ENCODE results near the gene AAGAB. TPM values are rescaled to one million over a fixed set of nuclear protein-coding genes. Genes with fewer than 3 reads are reported as not detected.

The AAGAB gene
- total and polyA plus RNA-seq, 4 donors = 40.9 to 47.6 (median 42.9) TPM

DNA sequence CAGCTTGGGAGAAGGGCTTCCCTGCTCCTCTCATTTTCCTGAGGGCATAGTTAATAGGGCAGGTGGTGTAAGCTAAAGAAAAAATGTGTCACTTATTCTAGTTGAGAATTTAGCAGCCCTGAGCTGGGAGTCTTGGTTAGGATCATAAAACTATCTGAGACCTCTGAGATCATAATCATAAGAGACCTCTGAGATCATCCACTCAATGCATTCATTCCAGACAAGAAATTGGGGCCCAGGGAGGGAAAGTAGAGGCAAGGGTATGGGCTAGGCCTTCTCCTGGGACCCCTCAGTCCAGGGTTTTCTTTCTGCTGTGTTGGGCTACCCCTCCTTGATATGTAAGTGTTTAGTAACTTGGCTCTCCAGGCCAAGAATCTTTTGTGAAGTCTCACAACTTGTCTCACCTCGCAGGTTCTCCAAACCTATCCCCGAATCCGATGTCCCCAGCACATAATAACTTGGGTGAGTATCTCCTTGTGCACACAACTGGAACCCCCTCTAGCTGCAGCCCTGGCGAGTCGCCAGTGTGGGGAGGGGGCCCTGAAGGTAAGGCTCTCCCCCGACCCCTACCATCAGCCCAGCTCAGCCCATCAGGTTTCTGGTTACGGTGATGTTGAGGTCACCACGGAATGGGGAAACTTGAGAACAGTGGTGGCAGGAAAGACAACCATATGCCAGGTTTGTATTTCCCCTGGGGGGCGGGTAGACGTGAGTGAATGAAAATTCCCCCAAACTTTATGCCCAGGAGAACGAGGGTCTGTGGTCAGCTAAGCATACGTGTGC is 84.1 kb downstream of the AAGAB start:
- Histone ChIP-seq H3K36me3 (ENCODE audit: control insufficient read depth, insufficient read depth, low read length) (peaks cover 22% of the 10 kb centered on the region), H3K27me3 (ENCODE audit: control insufficient read depth, insufficient read depth, low read length) (peaks cover 4% of the 10 kb centered on the region), H3K4me3 (ENCODE audit: low read depth, low read length) (no peak overlapping the region), H3K9me3 (ENCODE audit: control insufficient read depth, insufficient read depth, low read length) (no peaks in the 10 kb centered on the region), H3K4me1 (ENCODE audit: control insufficient read depth, insufficient read depth, low read length) (peaks cover 39% of the 10 kb centered on the region), H3K27ac (ENCODE audit: low read depth, low read length) (no peak overlapping the region)
- WGBS (ENCODE audit: insufficient coverage) = 92% methylated on average over 6 of the region's 12 CpGs
- DNase-seq (ENCODE audit: low read depth in 4 of 6, low spot score in 6 of 6) = no peak

DNA sequence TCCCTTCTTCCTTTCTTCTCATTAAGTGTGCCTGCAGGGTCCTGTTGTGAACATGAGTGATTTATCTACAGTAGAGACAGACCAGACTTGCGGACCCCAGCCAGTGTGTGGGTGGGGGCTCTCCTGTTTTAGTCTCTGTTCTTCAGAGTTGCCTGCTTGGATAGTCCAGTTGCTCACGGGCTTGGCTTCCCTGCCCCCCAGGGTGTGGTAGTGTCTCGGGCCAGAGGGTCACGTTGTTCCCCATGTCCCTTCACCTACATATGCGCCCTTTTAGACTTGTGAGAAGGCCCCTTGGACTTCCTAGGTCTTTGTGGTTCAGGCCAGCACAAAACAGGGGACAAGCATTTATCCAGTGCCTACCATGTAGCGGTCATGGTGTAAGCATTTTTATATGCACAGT is 85.8 kb downstream of the AAGAB start:
- no peak overlapping the region for H3K4me3 ChIP-seq (ENCODE audit: low read depth, low read length)
- no peaks in the 10 kb centered on the region for H3K9me3 ChIP-seq (ENCODE audit: control insufficient read depth, insufficient read depth, low read length)
- 60% methylated on average over 3 of the region's 6 CpGs for WGBS (ENCODE audit: insufficient coverage)
- peak overlapping the region; percentile 40 for H3K27ac ChIP-seq (ENCODE audit: low read depth, low read length)
- H3K4me1 ChIP-seq (ENCODE audit: control insufficient read depth, insufficient read depth, low read length) = peaks cover 50% of the 10 kb centered on the region
- no peak for DNase-seq (ENCODE audit: low read depth in 4 of 6, low spot score in 6 of 6)
- H3K27me3 ChIP-seq (ENCODE audit: control insufficient read depth, insufficient read depth, low read length) = peaks cover 4% of the 10 kb centered on the region
- H3K36me3 ChIP-seq (ENCODE audit: control insufficient read depth, insufficient read depth, low read length) = peaks cover 22% of the 10 kb centered on the region

DNA sequence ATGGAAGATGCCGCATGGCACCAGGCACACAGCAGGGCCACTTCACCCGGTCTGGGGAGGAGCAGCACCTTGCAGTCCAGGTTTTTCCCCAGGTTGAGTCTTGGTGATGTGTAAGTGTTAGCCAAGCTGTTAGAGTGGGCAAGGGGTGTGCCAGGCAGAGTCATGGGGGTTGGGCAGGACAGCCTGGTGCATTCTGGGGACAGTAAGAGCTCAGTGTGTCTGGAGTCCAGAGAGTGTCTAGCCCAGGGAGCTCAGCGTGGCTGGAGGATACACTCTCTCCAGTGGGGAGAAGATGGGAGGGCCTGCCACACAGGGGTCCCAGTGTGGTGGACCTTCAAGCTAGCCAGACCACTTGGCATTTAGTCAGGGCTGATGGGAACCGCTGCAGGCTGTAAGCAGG is 87.4 kb downstream of the AAGAB start:
- no peak overlapping the region for H3K27ac ChIP-seq (ENCODE audit: low read depth, low read length)
- peaks cover 4% of the 10 kb centered on the region for H3K27me3 ChIP-seq (ENCODE audit: control insufficient read depth, insufficient read depth, low read length)
- H3K36me3 ChIP-seq (ENCODE audit: control insufficient read depth, insufficient read depth, low read length) = peaks cover 20% of the 10 kb centered on the region
- no peaks in the 10 kb centered on the region for H3K9me3 ChIP-seq (ENCODE audit: control insufficient read depth, insufficient read depth, low read length)
- H3K4me1 ChIP-seq (ENCODE audit: control insufficient read depth, insufficient read depth, low read length) = peaks cover 53% of the 10 kb centered on the region
- H3K4me3 ChIP-seq (ENCODE audit: low read depth, low read length) = no peak overlapping the region
- WGBS (ENCODE audit: insufficient coverage) = 97% methylated on average over 4 of the region's 4 CpGs
- no peak for DNase-seq (ENCODE audit: low read depth in 4 of 6, low spot score in 6 of 6)

DNA sequence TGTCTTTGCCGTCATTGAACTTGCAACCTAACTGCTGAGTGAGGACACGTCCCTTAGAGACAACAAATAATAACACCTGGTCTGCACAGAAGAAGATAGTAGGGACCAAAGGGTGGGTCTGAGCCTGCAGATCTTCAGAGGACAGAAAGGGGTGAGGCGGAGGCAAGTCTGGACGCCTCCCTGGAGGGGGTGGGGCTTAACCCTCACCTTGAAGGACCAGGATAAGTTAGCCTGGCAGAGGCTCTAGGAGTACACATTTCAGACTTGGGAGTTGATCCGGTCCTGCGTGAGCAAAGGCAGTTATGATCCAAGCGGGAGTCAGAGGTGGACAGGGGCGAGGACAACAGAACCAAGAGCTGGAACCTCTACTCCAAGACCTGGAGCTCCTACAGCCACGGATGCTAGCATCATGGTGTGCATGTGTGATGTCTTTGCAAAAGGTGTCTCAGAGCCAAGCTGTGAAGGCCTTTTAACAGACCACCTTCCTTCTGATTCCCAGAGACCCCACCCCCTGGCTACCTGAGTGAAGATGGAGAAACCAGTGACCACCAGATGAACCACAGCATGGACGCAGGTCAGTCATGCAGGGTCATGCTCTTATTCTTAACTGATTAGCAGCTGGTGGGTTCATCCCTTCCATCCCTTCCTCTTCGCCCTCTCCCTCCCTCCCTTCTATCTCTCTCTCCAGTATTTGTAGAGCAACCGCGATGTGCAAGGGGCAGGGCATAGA is 88.0 kb downstream of the AAGAB start:
- 80% methylated on average over 9 of the region's 13 CpGs for WGBS (ENCODE audit: insufficient coverage)
- DNase-seq (ENCODE audit: low read depth in 4 of 6, low spot score in 6 of 6) = no peak
- Histone ChIP-seq H3K27me3 (ENCODE audit: control insufficient read depth, insufficient read depth, low read length) (peaks cover 4% of the 10 kb centered on the region), H3K27ac (ENCODE audit: low read depth, low read length) (peak overlapping the region; percentile 75), H3K36me3 (ENCODE audit: control insufficient read depth, insufficient read depth, low read length) (peaks cover 17% of the 10 kb centered on the region), H3K4me1 (ENCODE audit: control insufficient read depth, insufficient read depth, low read length) (peaks cover 57% of the 10 kb centered on the region), H3K9me3 (ENCODE audit: control insufficient read depth, insufficient read depth, low read length) (no peaks in the 10 kb centered on the region), H3K4me3 (ENCODE audit: low read depth, low read length) (no peak overlapping the region)

DNA sequence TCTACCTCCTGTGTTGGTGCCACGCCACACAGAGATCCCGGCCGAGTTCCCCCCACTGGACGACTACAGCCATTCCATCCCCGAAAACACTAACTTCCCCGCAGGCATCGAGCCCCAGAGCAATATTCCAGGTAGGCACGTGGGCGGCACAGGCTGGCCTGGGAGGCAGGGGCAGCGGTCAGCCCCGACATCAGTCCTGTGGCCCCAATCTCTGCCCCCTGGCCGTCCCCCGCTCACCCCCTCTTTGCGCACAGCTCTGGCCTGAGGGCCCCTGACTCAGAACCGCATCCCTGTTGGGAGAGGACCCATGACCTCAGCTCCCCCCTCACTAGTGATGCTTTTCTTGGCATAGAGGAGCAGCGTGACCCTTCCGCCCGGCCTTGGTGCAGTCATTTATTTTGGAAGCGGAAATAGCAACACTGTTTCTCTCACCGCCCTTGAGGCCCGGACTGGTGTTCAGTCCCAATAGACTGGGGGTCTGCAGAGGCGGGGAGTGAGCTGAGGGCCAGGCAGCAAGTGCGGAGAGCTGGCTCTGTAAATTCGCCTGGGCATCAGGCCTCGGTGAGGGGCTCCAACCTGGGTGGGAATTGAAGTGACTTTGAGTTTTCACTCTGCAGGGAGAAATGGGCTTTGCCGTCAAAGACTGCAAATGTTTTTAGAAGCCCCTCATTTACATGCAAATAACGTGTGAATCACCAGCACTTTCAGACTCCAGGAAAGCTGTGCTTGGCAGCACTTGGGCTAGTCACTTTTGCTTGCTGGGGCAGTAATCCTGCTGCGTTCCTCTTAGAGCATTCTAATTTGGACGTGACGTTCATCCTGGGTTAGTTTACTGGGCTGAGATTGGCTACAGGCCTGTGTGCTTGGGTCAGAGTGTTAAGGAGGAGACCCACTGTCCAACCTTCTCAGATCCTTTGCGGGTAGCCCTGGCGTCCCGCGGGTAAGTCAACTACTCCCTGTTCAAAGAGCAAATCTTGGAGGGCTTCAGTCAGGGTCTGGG is 88.9 kb downstream of the AAGAB start:
- Histone ChIP-seq H3K27me3 (ENCODE audit: control insufficient read depth, insufficient read depth, low read length) (peaks cover 4% of the 10 kb centered on the region), H3K4me1 (ENCODE audit: control insufficient read depth, insufficient read depth, low read length) (peaks cover 57% of the 10 kb centered on the region), H3K27ac (ENCODE audit: low read depth, low read length) (peak overlapping the region; percentile 75), H3K4me3 (ENCODE audit: low read depth, low read length) (no peak overlapping the region), H3K36me3 (ENCODE audit: control insufficient read depth, insufficient read depth, low read length) (peaks cover 15% of the 10 kb centered on the region), H3K9me3 (ENCODE audit: control insufficient read depth, insufficient read depth, low read length) (no peaks in the 10 kb centered on the region)
- DNase-seq (ENCODE audit: low read depth in 4 of 6, low spot score in 6 of 6) = peak in 5 of 6 donors; percentile 51 to 90 (median 61)
- 39% methylated on average over 33 of the region's 34 CpGs for WGBS (ENCODE audit: insufficient coverage)

DNA sequence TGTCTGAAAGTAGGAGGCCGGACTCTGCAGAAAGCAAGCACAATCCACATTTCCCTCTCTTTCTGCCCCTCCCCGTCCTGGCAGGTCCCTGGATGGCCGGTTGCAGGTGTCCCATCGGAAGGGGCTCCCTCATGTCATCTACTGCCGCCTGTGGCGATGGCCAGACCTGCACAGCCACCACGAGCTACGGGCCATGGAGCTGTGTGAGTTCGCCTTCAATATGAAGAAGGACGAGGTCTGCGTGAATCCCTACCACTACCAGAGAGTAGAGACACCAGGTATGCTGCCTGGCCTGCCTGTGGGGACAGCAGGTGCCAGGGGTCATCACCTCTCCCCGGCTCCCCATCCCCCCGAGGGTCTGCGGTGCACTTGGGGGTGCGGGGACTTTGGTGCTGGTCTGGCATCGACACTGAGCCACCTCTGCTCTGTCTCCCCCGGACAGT is 89.6 kb downstream of the AAGAB start:
- no peak overlapping the region for H3K4me3 ChIP-seq (ENCODE audit: low read depth, low read length)
- no peaks in the 10 kb centered on the region for H3K9me3 ChIP-seq (ENCODE audit: control insufficient read depth, insufficient read depth, low read length)
- 69% methylated on average over 17 of the region's 17 CpGs for WGBS (ENCODE audit: insufficient coverage)
- H3K27ac ChIP-seq (ENCODE audit: low read depth, low read length) = peak overlapping the region; percentile 75
- DNase-seq (ENCODE audit: low read depth in 4 of 6, low spot score in 6 of 6) = no peak
- H3K36me3 ChIP-seq (ENCODE audit: control insufficient read depth, insufficient read depth, low read length) = peaks cover 13% of the 10 kb centered on the region
- peaks cover 4% of the 10 kb centered on the region for H3K27me3 ChIP-seq (ENCODE audit: control insufficient read depth, insufficient read depth, low read length)
- peaks cover 57% of the 10 kb centered on the region for H3K4me1 ChIP-seq (ENCODE audit: control insufficient read depth, insufficient read depth, low read length)

DNA sequence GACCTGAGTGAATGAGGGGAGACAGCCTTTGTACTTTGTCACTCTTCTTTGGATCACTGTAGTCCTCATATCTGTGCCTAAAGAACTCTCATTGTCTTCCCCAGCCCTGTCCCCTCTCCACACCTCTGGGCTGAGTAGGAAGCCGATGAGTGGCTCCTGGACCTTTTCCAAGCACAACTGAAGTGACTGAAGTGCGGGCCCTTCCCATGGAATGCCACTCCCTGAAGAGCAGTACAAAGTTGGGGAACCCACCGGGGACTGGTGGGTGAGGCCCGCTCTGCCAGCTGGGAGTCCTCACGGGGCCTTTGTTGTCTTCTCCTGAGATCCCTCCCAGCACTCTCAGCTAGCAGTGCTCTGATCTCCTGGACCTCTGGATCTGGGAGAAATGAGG is 90.1 kb downstream of the AAGAB start:
- H3K4me1 ChIP-seq (ENCODE audit: control insufficient read depth, insufficient read depth, low read length) = peaks cover 57% of the 10 kb centered on the region

DNA sequence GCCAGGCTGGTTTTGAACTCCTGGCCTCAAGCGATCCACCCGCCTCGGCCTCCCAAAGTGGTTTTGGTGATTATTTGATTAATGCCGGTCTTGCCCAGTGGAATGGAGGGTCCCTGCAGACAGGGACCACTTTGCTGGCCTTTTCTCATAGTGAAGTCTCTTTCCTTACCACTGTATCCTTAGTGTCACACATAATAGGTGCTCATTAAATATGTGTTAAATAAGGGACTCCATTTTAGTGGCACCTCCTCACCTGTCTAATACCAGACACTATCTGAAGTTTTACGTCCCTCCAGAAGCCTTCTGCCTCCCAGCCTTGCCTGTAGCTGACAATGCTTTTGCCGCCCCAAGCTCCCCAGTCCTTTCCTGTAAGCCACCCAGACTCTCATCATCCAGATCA is 91.3 kb downstream of the AAGAB start:
- H3K4me1 ChIP-seq (ENCODE audit: control insufficient read depth, insufficient read depth, low read length) = peaks cover 53% of the 10 kb centered on the region
- H3K4me3 ChIP-seq (ENCODE audit: low read depth, low read length) = no peak overlapping the region
- no peak for DNase-seq (ENCODE audit: low read depth in 4 of 6, low spot score in 6 of 6)
- no CpG with 5 or more reads among the region's 6 CpGs for WGBS (ENCODE audit: insufficient coverage)
- H3K36me3 ChIP-seq (ENCODE audit: control insufficient read depth, insufficient read depth, low read length) = peaks cover 13% of the 10 kb centered on the region
- H3K27ac ChIP-seq (ENCODE audit: low read depth, low read length) = no peak overlapping the region
- no peaks in the 10 kb centered on the region for H3K27me3 ChIP-seq (ENCODE audit: control insufficient read depth, insufficient read depth, low read length)
- no peaks in the 10 kb centered on the region for H3K9me3 ChIP-seq (ENCODE audit: control insufficient read depth, insufficient read depth, low read length)

More for the DNA sequence above, 90.1 kb downstream of the AAGAB start:
- DNase-seq (ENCODE audit: low read depth in 4 of 6, low spot score in 6 of 6) = no peak
- H3K27ac ChIP-seq (ENCODE audit: low read depth, low read length) = peak overlapping the region; percentile 75
- no peak overlapping the region for H3K4me3 ChIP-seq (ENCODE audit: low read depth, low read length)
- H3K36me3 ChIP-seq (ENCODE audit: control insufficient read depth, insufficient read depth, low read length) = peaks cover 13% of the 10 kb centered on the region
- 44% methylated on average over 3 of the region's 5 CpGs for WGBS (ENCODE audit: insufficient coverage)
- no peaks in the 10 kb centered on the region for H3K9me3 ChIP-seq (ENCODE audit: control insufficient read depth, insufficient read depth, low read length)
- H3K27me3 ChIP-seq (ENCODE audit: control insufficient read depth, insufficient read depth, low read length) = peaks cover 4% of the 10 kb centered on the region

DNA sequence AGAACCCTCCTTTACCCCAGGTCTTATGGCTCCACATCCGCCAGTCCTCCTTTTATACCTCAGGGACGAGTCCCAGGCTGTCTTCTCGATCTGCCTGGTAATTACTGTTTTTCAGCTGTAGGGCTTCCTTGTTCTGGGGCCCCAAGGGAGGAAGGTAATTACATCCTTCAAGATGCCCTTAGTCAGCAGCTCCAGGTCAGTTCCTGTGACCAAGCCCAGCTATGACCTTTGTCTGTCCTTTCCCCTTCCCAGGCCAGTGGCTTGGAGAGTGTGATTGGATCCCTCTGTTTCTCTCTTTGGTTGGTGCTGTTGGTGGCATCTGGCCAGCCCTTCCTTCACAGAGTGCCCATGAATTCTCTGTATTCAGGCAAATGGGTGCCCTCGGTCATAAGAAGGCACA is 92.6 kb downstream of the AAGAB start:
- H3K27ac ChIP-seq (ENCODE audit: low read depth, low read length) = no peak overlapping the region
- peaks cover 44% of the 10 kb centered on the region for H3K4me1 ChIP-seq (ENCODE audit: control insufficient read depth, insufficient read depth, low read length)
- peaks cover 12% of the 10 kb centered on the region for H3K36me3 ChIP-seq (ENCODE audit: control insufficient read depth, insufficient read depth, low read length)
- H3K9me3 ChIP-seq (ENCODE audit: control insufficient read depth, insufficient read depth, low read length) = no peaks in the 10 kb centered on the region
- DNase-seq (ENCODE audit: low read depth in 4 of 6, low spot score in 6 of 6) = no peak
- WGBS (ENCODE audit: insufficient coverage) = 65% methylated on average over 2 of the region's 4 CpGs
- no peak overlapping the region for H3K4me3 ChIP-seq (ENCODE audit: low read depth, low read length)
- no peaks in the 10 kb centered on the region for H3K27me3 ChIP-seq (ENCODE audit: control insufficient read depth, insufficient read depth, low read length)
